Erythroblast (primary cell): ENCODE results near the gene ECE1.
"Not testable (repeated sequence)": the region's sequence is repeated elsewhere in the genome, so short reads cannot be mapped to it uniquely, and the experiment has no call there.

Experiments used
- DNase-seq, 2 experiments: peaks; one replicate each; lab custom pipeline; 2025; lab: John Stamatoyannopoulos, UW
- GATA1 ChIP-seq: IDR thresholded peaks from 2 replicates; pipeline ENCODE4 v1.6.1; 2011; ENCODE audit warnings: low read depth, mild to moderate bottlenecking, control low read depth, low read length, moderate library complexity
- POLR2A ChIP-seq: IDR thresholded peaks from 2 replicates; pipeline ENCODE4 v1.6.1; 2011; ENCODE audit warnings: mild to moderate bottlenecking, low read length

ECE1 gene

GRCh38 chr1:21198929-21199328 lies 91.3 kb downstream of the ECE1 start:
- DNase-seq: peak in 1 of 2 experiments; percentile 36
- TF ChIP-seq POLR2A: no peak
- no peak for TF ChIP-seq GATA1

GRCh38 chr1:21192871-21193270 lies 97.4 kb downstream of the ECE1 start:
- DNase-seq: no peak
- TF ChIP-seq GATA1: no peak
- TF ChIP-seq POLR2A: no peak

- no peak for DNase-seq
- TF ChIP-seq POLR2A (no peak), GATA1 (no peak)
Observed at GRCh38 chr1:21192284-21192683, 98.0 kb downstream of the ECE1 start.

GRCh38 chr1:21190771-21191170 lies 99.5 kb downstream of the ECE1 start:
- DNase-seq: peak in 1 of 2 experiments; percentile 11

- TF ChIP-seq GATA1 (no peak), POLR2A (no peak)
- no peak for DNase-seq
Observed at GRCh38 chr1:21189906-21190500, 100.3 kb downstream of the ECE1 start.

GRCh38 chr1:21189421-21189820 lies 100.8 kb downstream of the ECE1 start:
- peak in 1 of 2 experiments; percentile 63 for DNase-seq

GRCh38 chr1:21188235-21188634 lies 102.0 kb downstream of the ECE1 start:
- TF ChIP-seq GATA1 (no peak), POLR2A (no peak)
- no peak for DNase-seq

More at GRCh38 chr1:21189421-21189820, 100.8 kb downstream of the ECE1 start:
- TF ChIP-seq POLR2A (peak; percentile 33), GATA1 (no peak)

GRCh38 chr1:21185221-21185731 lies 105.0 kb downstream of the ECE1 start:
- DNase-seq: no peak
- TF ChIP-seq POLR2A (no peak), GATA1 (no peak)

- TF ChIP-seq GATA1 (no peak), POLR2A (no peak)
- no peak for DNase-seq
Observed at GRCh38 chr1:21184276-21184675, 106.0 kb downstream of the ECE1 start.

GRCh38 chr1:21182181-21182731 lies 108.0 kb downstream of the ECE1 start:
- TF ChIP-seq GATA1 (no peak), POLR2A (no peak)
- DNase-seq: no peak

- not testable (repeated sequence) for DNase-seq
Observed at GRCh38 chr1:21178271-21178670, 112.0 kb downstream of the ECE1 start.

GRCh38 chr1:21176586-21177555 lies 113.4 kb downstream of the ECE1 start, which contains the start of gene EIF4G3:
EIF4G3 (minus strand) TSS chr1:21176897; CDS start chr1:21002742, 174,155 bp downstream.
- TF ChIP-seq GATA1: no peak
- TF ChIP-seq POLR2A: peak; percentile 72

GRCh38 chr1:21175670-21176581 lies 114.3 kb downstream of the ECE1 start:
- TF ChIP-seq POLR2A (no peak), GATA1 (no peak)
- peak in 1 of 2 experiments; percentile 64 for DNase-seq

More at GRCh38 chr1:21176586-21177555, 113.4 kb downstream of the ECE1 start, which contains the start of gene EIF4G3:
- peak; percentile 96 to 97 for DNase-seq
